ENCODE data around the gene ZBTB1.

Gene ZBTB1

DNA sequence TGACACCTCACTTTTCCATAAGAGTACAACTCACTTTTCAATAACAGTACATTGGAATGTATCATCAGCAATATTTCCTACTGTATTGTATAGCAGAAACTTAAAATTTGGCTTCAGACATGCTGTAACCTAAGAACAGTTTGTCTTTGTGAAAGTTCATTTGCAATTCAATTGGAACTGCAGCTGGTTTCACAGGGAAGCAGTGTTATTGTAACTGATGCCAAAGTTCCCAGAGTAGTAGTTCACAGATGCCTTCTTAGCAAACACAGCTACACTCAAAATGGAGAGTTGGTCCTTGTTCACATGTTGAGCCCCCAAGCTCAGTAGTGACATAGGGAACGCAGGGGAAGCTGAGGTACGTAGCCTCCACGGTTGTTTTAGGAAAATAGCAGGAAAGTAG is 68.5 kb downstream of the ZBTB1 start:
- no peak for DNase-seq

All from NCI-H1048 (cell line).